ENCODE results near the gene MRTFB.
"Not testable (repeated sequence)": the region's sequence is repeated elsewhere in the genome, so short reads cannot be mapped to it uniquely, and the experiment has no call there.

Gene MRTFB

GRCh38 chr16:14109077-14109775 lies 38.1 kb downstream of the MRTFB start:
- no peak for DNase-seq

- no peak for DNase-seq
These were observed 38.9 kb downstream of the MRTFB start for GRCh38 chr16:14109782-14110727.

- no peak for DNase-seq
These were observed 39.7 kb downstream of the MRTFB start for GRCh38 chr16:14110728-14111251.

- DNase-seq: no peak
These were observed 40.8 kb downstream of the MRTFB start for GRCh38 chr16:14111713-14112538.

- DNase-seq: no peak
These were observed 41.4 kb downstream of the MRTFB start for GRCh38 chr16:14112539-14112856.

- DNase-seq: no peak
These were observed 42.2 kb downstream of the MRTFB start for GRCh38 chr16:14113344-14113743.

- no peak for DNase-seq
These were observed 45.9 kb downstream of the MRTFB start for GRCh38 chr16:14117051-14117450.

GRCh38 chr16:14119799-14120198 lies 48.7 kb downstream of the MRTFB start:
- DNase-seq: no peak

- no peak for DNase-seq
These were observed 49.2 kb downstream of the MRTFB start for GRCh38 chr16:14120335-14120734.

- DNase-seq: no peak
These were observed 50.0 kb downstream of the MRTFB start for GRCh38 chr16:14121142-14121541.

GRCh38 chr16:14121872-14122271 lies 50.8 kb downstream of the MRTFB start:
- DNase-seq: no peak

GRCh38 chr16:14122430-14122829 lies 51.3 kb downstream of the MRTFB start:
- not testable (repeated sequence) for DNase-seq

GRCh38 chr16:14125000-14125681 lies 54.0 kb downstream of the MRTFB start:
- no peak for DNase-seq

- DNase-seq: no peak
These were observed 54.6 kb downstream of the MRTFB start for GRCh38 chr16:14125708-14126107.

GRCh38 chr16:14128097-14128496 lies 57.0 kb downstream of the MRTFB start:
- no peak for DNase-seq

GRCh38 chr16:14129502-14129901 lies 58.4 kb downstream of the MRTFB start:
- DNase-seq: no peak

GRCh38 chr16:14131774-14132695 lies 60.9 kb downstream of the MRTFB start:
- DNase-seq: no peak

GRCh38 chr16:14132696-14133048 lies 61.6 kb downstream of the MRTFB start:
- no peak for DNase-seq

GRCh38 chr16:14133907-14134306 lies 62.8 kb downstream of the MRTFB start:
- no peak for DNase-seq

- no peak for DNase-seq
These were observed 64.6 kb downstream of the MRTFB start for GRCh38 chr16:14135704-14136103.

GRCh38 chr16:14139872-14140271 lies 68.8 kb downstream of the MRTFB start:
- no peak for DNase-seq

Data from activated CD4-positive, CD25-positive, alpha-beta regulatory T cell (primary cell).